ENCODE measurements around the gene GTF3C1.

GRCh38 chr16:27472091-27473020 is 77.4 kb downstream of the GTF3C1 start:
- TF ChIP-seq, protein P1, sequence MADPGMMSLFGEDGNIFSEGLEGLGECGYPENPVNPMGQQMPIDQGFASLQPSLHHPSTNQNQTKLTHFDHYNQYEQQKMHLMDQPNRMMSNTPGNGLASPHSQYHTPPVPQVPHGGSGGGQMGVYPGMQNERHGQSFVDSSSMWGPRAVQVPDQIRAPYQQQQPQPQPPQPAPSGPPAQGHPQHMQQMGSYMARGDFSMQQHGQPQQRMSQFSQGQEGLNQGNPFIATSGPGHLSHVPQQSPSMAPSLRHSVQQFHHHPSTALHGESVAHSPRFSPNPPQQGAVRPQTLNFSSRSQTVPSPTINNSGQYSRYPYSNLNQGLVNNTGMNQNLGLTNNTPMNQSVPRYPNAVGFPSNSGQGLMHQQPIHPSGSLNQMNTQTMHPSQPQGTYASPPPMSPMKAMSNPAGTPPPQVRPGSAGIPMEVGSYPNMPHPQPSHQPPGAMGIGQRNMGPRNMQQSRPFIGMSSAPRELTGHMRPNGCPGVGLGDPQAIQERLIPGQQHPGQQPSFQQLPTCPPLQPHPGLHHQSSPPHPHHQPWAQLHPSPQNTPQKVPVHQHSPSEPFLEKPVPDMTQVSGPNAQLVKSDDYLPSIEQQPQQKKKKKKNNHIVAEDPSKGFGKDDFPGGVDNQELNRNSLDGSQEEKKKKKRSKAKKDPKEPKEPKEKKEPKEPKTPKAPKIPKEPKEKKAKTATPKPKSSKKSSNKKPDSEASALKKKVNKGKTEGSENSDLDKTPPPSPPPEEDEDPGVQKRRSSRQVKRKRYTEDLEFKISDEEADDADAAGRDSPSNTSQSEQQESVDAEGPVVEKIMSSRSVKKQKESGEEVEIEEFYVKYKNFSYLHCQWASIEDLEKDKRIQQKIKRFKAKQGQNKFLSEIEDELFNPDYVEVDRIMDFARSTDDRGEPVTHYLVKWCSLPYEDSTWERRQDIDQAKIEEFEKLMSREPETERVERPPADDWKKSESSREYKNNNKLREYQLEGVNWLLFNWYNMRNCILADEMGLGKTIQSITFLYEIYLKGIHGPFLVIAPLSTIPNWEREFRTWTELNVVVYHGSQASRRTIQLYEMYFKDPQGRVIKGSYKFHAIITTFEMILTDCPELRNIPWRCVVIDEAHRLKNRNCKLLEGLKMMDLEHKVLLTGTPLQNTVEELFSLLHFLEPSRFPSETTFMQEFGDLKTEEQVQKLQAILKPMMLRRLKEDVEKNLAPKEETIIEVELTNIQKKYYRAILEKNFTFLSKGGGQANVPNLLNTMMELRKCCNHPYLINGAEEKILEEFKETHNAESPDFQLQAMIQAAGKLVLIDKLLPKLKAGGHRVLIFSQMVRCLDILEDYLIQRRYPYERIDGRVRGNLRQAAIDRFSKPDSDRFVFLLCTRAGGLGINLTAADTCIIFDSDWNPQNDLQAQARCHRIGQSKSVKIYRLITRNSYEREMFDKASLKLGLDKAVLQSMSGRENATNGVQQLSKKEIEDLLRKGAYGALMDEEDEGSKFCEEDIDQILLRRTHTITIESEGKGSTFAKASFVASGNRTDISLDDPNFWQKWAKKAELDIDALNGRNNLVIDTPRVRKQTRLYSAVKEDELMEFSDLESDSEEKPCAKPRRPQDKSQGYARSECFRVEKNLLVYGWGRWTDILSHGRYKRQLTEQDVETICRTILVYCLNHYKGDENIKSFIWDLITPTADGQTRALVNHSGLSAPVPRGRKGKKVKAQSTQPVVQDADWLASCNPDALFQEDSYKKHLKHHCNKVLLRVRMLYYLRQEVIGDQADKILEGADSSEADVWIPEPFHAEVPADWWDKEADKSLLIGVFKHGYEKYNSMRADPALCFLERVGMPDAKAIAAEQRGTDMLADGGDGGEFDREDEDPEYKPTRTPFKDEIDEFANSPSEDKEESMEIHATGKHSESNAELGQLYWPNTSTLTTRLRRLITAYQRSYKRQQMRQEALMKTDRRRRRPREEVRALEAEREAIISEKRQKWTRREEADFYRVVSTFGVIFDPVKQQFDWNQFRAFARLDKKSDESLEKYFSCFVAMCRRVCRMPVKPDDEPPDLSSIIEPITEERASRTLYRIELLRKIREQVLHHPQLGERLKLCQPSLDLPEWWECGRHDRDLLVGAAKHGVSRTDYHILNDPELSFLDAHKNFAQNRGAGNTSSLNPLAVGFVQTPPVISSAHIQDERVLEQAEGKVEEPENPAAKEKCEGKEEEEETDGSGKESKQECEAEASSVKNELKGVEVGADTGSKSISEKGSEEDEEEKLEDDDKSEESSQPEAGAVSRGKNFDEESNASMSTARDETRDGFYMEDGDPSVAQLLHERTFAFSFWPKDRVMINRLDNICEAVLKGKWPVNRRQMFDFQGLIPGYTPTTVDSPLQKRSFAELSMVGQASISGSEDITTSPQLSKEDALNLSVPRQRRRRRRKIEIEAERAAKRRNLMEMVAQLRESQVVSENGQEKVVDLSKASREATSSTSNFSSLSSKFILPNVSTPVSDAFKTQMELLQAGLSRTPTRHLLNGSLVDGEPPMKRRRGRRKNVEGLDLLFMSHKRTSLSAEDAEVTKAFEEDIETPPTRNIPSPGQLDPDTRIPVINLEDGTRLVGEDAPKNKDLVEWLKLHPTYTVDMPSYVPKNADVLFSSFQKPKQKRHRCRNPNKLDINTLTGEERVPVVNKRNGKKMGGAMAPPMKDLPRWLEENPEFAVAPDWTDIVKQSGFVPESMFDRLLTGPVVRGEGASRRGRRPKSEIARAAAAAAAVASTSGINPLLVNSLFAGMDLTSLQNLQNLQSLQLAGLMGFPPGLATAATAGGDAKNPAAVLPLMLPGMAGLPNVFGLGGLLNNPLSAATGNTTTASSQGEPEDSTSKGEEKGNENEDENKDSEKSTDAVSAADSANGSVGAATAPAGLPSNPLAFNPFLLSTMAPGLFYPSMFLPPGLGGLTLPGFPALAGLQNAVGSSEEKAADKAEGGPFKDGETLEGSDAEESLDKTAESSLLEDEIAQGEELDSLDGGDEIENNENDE (IDR thresholded peaks at IDR 0.05; ENCODE audit: insufficient replicate concordance, low read length) = no peak
- no peak for TF ChIP-seq RAD21 (IDR thresholded peaks at IDR 0.05 in 1 of 2, conservative IDR thresholded peaks at IDR 0.05 in 1 of 2; ENCODE audit: low read depth in 2 of 2, low read length in 2 of 2)
- TF ChIP-seq CTCF (IDR thresholded peaks at IDR 0.05; ENCODE audit: control extremely low read depth in 1 of 3, insufficient read depth in 1 of 3, low read depth in 1 of 3, low read length in 3 of 3) = no peak
- TF ChIP-seq JUND (IDR thresholded peaks at IDR 0.05; ENCODE audit: low read length) = no peak
- TF ChIP-seq TAF1 (IDR thresholded peaks at IDR 0.05; ENCODE audit: low read depth, low read length) = no peak
- TF ChIP-seq EP300 (IDR thresholded peaks at IDR 0.05; ENCODE audit: borderline replicate concordance in 1 of 2, low read depth in 2 of 2, low read length in 2 of 2) = no peak
